ENCODE measurements around the gene EPHB2. TPM values are rescaled to one million over a fixed set of nuclear protein-coding genes. Genes with fewer than 3 reads are reported as not detected.

Gene EPHB2
- total RNA-seq, 2 donors from 2014 or later = 34.0 to 50.7 TPM

GRCh38 chr1:22808186-22808675 is 97.6 kb downstream of the EPHB2 start:
- Mint-ChIP-seq H3K9me3 (no peaks in the 10 kb centered on the region), H3K4me1 (peaks cover 24% of the 10 kb centered on the region), H3K27me3 (ENCODE audit: insufficient read depth) (no peaks in the 10 kb centered on the region), H3K4me3 (no peak overlapping the region), H3K36me3 (ENCODE audit: low read depth) (peaks cover 5% of the 10 kb centered on the region), H3K27ac (peak overlapping the region; percentile 44)
- H3K4me3 ChIP-seq (ENCODE audit: low read length) = no peak overlapping the region
- H3K27ac ChIP-seq (ENCODE audit: low read depth, low read length) = peak overlapping the region; percentile 66
- H3K9me3 ChIP-seq (ENCODE audit: control insufficient read depth, low read length) = no peaks in the 10 kb centered on the region
- no peak overlapping the region for H3K9ac ChIP-seq (ENCODE audit: extremely low read depth, low read length, poor library complexity, severe bottlenecking)
- no peaks in the 10 kb centered on the region for H3K4me1 ChIP-seq (ENCODE audit: control insufficient read depth, insufficient read depth, low read length)
- no peaks in the 10 kb centered on the region for H3K36me3 ChIP-seq (ENCODE audit: control insufficient read depth, insufficient read depth, low read length)
- 92 to 96% methylated on average over 2 to 6 of the region's 6 CpGs for WGBS, 2 experiments (ENCODE audit: insufficient coverage in 1 of 2, insufficient read length in 1 of 2)
- DNase-seq = no peak
- no peak for TF ChIP-seq CTCF (conservative IDR thresholded peaks at IDR 0.05)
- H3K27me3 ChIP-seq (ENCODE audit: control insufficient read depth, insufficient read depth, low read length, poor library complexity, severe bottlenecking) = no peaks in the 10 kb centered on the region

- no peak overlapping the region for H3K27ac Mint-ChIP-seq
- no peak for TF ChIP-seq CTCF (conservative IDR thresholded peaks at IDR 0.05)
- peaks cover 5% of the 10 kb centered on the region for H3K36me3 Mint-ChIP-seq (ENCODE audit: low read depth)
- Histone ChIP-seq H3K9me3 (ENCODE audit: control insufficient read depth, low read length) (no peaks in the 10 kb centered on the region), H3K4me3 (ENCODE audit: low read length) (no peak overlapping the region), H3K27ac (ENCODE audit: low read depth, low read length) (peak overlapping the region; percentile 66), H3K36me3 (ENCODE audit: control insufficient read depth, insufficient read depth, low read length) (no peaks in the 10 kb centered on the region), H3K9ac (ENCODE audit: extremely low read depth, low read length, poor library complexity, severe bottlenecking) (no peak overlapping the region), H3K4me1 (ENCODE audit: control insufficient read depth, insufficient read depth, low read length) (no peaks in the 10 kb centered on the region), H3K27me3 (ENCODE audit: control insufficient read depth, insufficient read depth, low read length, poor library complexity, severe bottlenecking) (no peaks in the 10 kb centered on the region)
- H3K9me3 Mint-ChIP-seq = no peaks in the 10 kb centered on the region
- no peak overlapping the region for H3K4me3 Mint-ChIP-seq
- H3K27me3 Mint-ChIP-seq (ENCODE audit: insufficient read depth) = no peaks in the 10 kb centered on the region
- H3K4me1 Mint-ChIP-seq = peaks cover 24% of the 10 kb centered on the region
- WGBS, 2 experiments (ENCODE audit: insufficient coverage in 1 of 2, insufficient read length in 1 of 2) = 88 to 93% methylated on average over 7 to 15 of the region's 15 CpGs
- DNase-seq = no peak
Observed at GRCh38 chr1:22808676-22809483, 98.2 kb downstream of the EPHB2 start.

GRCh38 chr1:22809783-22810182 is 99.1 kb downstream of the EPHB2 start:
- TF ChIP-seq CTCF (conservative IDR thresholded peaks at IDR 0.05) = no peak
- Histone ChIP-seq H3K9me3 (ENCODE audit: control insufficient read depth, low read length) (no peaks in the 10 kb centered on the region), H3K27ac (ENCODE audit: low read depth, low read length) (no peak overlapping the region), H3K9ac (ENCODE audit: extremely low read depth, low read length, poor library complexity, severe bottlenecking) (no peak overlapping the region), H3K4me3 (ENCODE audit: low read length) (no peak overlapping the region), H3K36me3 (ENCODE audit: control insufficient read depth, insufficient read depth, low read length) (no peaks in the 10 kb centered on the region), H3K27me3 (ENCODE audit: control insufficient read depth, insufficient read depth, low read length, poor library complexity, severe bottlenecking) (no peaks in the 10 kb centered on the region), H3K4me1 (ENCODE audit: control insufficient read depth, insufficient read depth, low read length) (no peaks in the 10 kb centered on the region)
- no peaks in the 10 kb centered on the region for H3K9me3 Mint-ChIP-seq
- H3K4me1 Mint-ChIP-seq = peaks cover 21% of the 10 kb centered on the region
- WGBS, 2 experiments (ENCODE audit: insufficient coverage in 1 of 2, insufficient read length in 1 of 2) = 89 to 95% methylated on average over 2 to 4 of the region's 4 CpGs
- no peak for DNase-seq
- H3K27me3 Mint-ChIP-seq (ENCODE audit: insufficient read depth) = no peaks in the 10 kb centered on the region
- no peak overlapping the region for H3K27ac Mint-ChIP-seq
- H3K36me3 Mint-ChIP-seq (ENCODE audit: low read depth) = peaks cover 5% of the 10 kb centered on the region
- no peak overlapping the region for H3K4me3 Mint-ChIP-seq
